BJ (cell line): Measurements from ENCODE around the gene PSEN1. TPM values are rescaled to one million over a fixed set of nuclear protein-coding genes. Genes with fewer than 3 reads are reported as not detected.
"Not testable (repeated sequence)": the region's sequence is repeated elsewhere in the genome, so short reads cannot be mapped to it uniquely, and the experiment has no call there.

Experiments used
- CTCF ChIA-PET: fragments of 350-600 bp; formaldehyde crosslinking; extraction: SDS; loops from one replicate; lab custom pipeline; 2021; ENCODE audit warnings: antibody characterized with exemption, inconsistent platforms; lab: Yijun Ruan, JAX
- POLR2A ChIA-PET: fragments of 300-600 bp; sonication (Branson Sonifier 250); formaldehyde crosslinking; extraction: SDS; loops from one replicate; lab custom pipeline; 2021; ENCODE audit warnings: antibody characterized with exemption; lab: Charles Lee
- DNase-seq: peaks from one replicate; pipeline ENCODE4 v3.0.0-alpha.2; 2011; ENCODE audit warnings: low read depth
- H3K27me3 ChIP-seq: 2 replicates; pipeline ENCODE4 v1.6.0; 2011; ENCODE audit warnings: low read length; ENCODE audit not compliant: control insufficient read depth, insufficient read depth
- H3K36me3 ChIP-seq: 2 replicates; pipeline ENCODE4 v1.5.1; 2011; ENCODE audit warnings: low read length; ENCODE audit not compliant: control insufficient read depth, insufficient read depth
- H3K4me3 ChIP-seq: 2 replicates; pipeline ENCODE4 v1.5.1; 2011; ENCODE audit warnings: low read depth, mild to moderate bottlenecking, control low read depth, low read length
- CTCF ChIP-seq: IDR thresholded peaks from 2 replicates; pipeline ENCODE4 v1.5.1; 2011; ENCODE audit warnings: low read depth, mild to moderate bottlenecking, control low read depth, inconsistent platforms, low read length, moderate library complexity; ENCODE audit not compliant: insufficient read depth
- polyA plus RNA-seq: library from polyadenylated mRNA; depleted of rRNA; stranded (reverse); fragments of >200 nt; gene quantifications from 2 replicates; pipeline ENCODE4 v1.2.3, GENCODE V29; 2011

PSEN1 gene
- polyA plus RNA-seq, 1 experiment, result 15.8 TPM

- ChIA-PET POLR2A (no interaction called here), CTCF (interaction anchor here (2.2 kb wide), 1 partner anchor 303 kb away, joined by 8 read pairs; no protein-coding TSS in a partner anchor)
- no peak for DNase-seq
- Histone ChIP-seq H3K36me3 (peaks cover 16% of the 10 kb centered on the region), H3K27me3 (no peaks in the 10 kb centered on the region), H3K4me3 (no peak overlapping the region)
- no peak for TF ChIP-seq CTCF
Measured at GRCh38 chr14:73168691-73169090, 32.4 kb downstream of the PSEN1 start.

- H3K27me3 ChIP-seq, H3K4me3 ChIP-seq, POLR2A ChIA-PET, DNase-seq: not testable (repeated sequence)
- peaks cover 20% of the 10 kb centered on the region for H3K36me3 ChIP-seq
- CTCF ChIA-PET, result interaction anchor here (2.2 kb wide), 1 partner anchor 302 kb away, joined by 8 read pairs; no protein-coding TSS in a partner anchor
Measured at GRCh38 chr14:73169855-73170254, 33.5 kb downstream of the PSEN1 start.

GRCh38 chr14:73170686-73171085 is 34.4 kb downstream of the PSEN1 start:
- Histone ChIP-seq H3K27me3 (no peaks in the 10 kb centered on the region), H3K4me3 (no peak overlapping the region), H3K36me3 (peaks cover 17% of the 10 kb centered on the region)
- TF ChIP-seq CTCF, result no peak
- no peak for DNase-seq
- ChIA-PET CTCF (interaction anchor here (0.7 kb wide), 1 partner anchor 301 kb away, joined by 4 read pairs; no protein-coding TSS in a partner anchor), POLR2A (no interaction called here)

GRCh38 chr14:73172500-73172899 is 36.2 kb downstream of the PSEN1 start:
- no peaks in the 10 kb centered on the region for H3K27me3 ChIP-seq
- H3K36me3 ChIP-seq, result peaks cover 17% of the 10 kb centered on the region
- no peak for DNase-seq
- no peak overlapping the region for H3K4me3 ChIP-seq
- ChIA-PET CTCF (interaction anchor here (0.9 to 2.4 kb wide), 11 partner anchors 9 to 304 kb away, joined by 3 to 29 read pairs (median 5); no protein-coding TSS in a partner anchor), POLR2A (no interaction called here)
- no peak for TF ChIP-seq CTCF

- ChIA-PET POLR2A (no interaction called here), CTCF (interaction anchor here (0.6 to 2.4 kb wide), 16 partner anchors 9 to 365 kb away, joined by 3 to 29 read pairs (median 4); partner anchors contain the start of gene NUMB)
- Histone ChIP-seq H3K36me3 (peaks cover 17% of the 10 kb centered on the region), H3K4me3 (no peak overlapping the region), H3K27me3 (no peaks in the 10 kb centered on the region)
- DNase-seq, result no peak
- TF ChIP-seq CTCF, result peak; percentile 55
Measured at GRCh38 chr14:73173092-73173735, 36.9 kb downstream of the PSEN1 start.
